GM19395 (cell line): ENCODE data around the gene MT2A.

Experiments used
- ATAC-seq: cut with Tn5 transposase; IDR thresholded peaks from one replicate; pipeline ENCODE4 v1.9.1; 2021; ENCODE audit warnings: mild to moderate bottlenecking, moderate library complexity; ENCODE audit not compliant: unreplicated experiment

MT2A gene

GRCh38 chr16:56594292-56594619, 14.1 kb upstream of the MT2A start:
- ATAC-seq: no peak

- ATAC-seq: no peak
Measured at GRCh38 chr16:56600398-56600999, 7.9 kb upstream of the MT2A start.

GRCh38 chr16:56601325-56601724, 7.1 kb upstream of the MT2A start:
- ATAC-seq: no peak

GRCh38 chr16:56603589-56603988, 4.8 kb upstream of the MT2A start:
- no peak for ATAC-seq

- ATAC-seq: no peak
Measured at GRCh38 chr16:56604966-56605365, 3.4 kb upstream of the MT2A start.

- no peak for ATAC-seq
Measured at GRCh38 chr16:56605475-56605874, 2.9 kb upstream of the MT2A start.

- no peak for ATAC-seq
Measured at GRCh38 chr16:56606071-56606475, 2.3 kb upstream of the MT2A start.

- ATAC-seq: no peak
Measured at GRCh38 chr16:56606476-56607108, 1.8 kb upstream of the MT2A start.

- ATAC-seq: no peak
Measured at GRCh38 chr16:56607109-56607618, 1.2 kb upstream of the MT2A start.

GRCh38 chr16:56607675-56608042, 725 bp upstream of the MT2A start:
- no peak for ATAC-seq

- no peak for ATAC-seq
Measured at GRCh38 chr16:56608876-56609462, 585 bp downstream of the MT2A start.

GRCh38 chr16:56609463-56609921, 1.1 kb downstream of the MT2A start:
- peak; percentile 58 for ATAC-seq

- ATAC-seq: no peak
Measured at GRCh38 chr16:56610017-56610608, 1.7 kb downstream of the MT2A start.

- ATAC-seq: no peak
Measured at GRCh38 chr16:56610609-56611111, 2.3 kb downstream of the MT2A start.

GRCh38 chr16:56611281-56611833, 3.0 kb downstream of the MT2A start:
- no peak for ATAC-seq

GRCh38 chr16:56613706-56614105, 5.3 kb downstream of the MT2A start:
- ATAC-seq: no peak

- no peak for ATAC-seq
Measured at GRCh38 chr16:56614549-56614991, 6.2 kb downstream of the MT2A start.

- no peak for ATAC-seq
Measured at GRCh38 chr16:56615353-56615752, 7.0 kb downstream of the MT2A start.

GRCh38 chr16:56616608-56617211, 8.3 kb downstream of the MT2A start:
- ATAC-seq: no peak

GRCh38 chr16:56617212-56618085, 9.1 kb downstream of the MT2A start:
- no peak for ATAC-seq
